ENCODE results near the gene SLC35D3.
"Not testable (repeated sequence)": the region's sequence is repeated elsewhere in the genome, so short reads cannot be mapped to it uniquely, and the experiment has no call there.

SLC35D3 gene

GRCh38 chr6:136955123-136955522, 33.0 kb downstream of the SLC35D3 start:
- no peak overlapping the region for H3K4me3 ChIP-seq (ENCODE audit: low read depth, low read length)
- TF ChIP-seq CTCF (IDR thresholded peaks at IDR 0.05; ENCODE audit: control insufficient read depth, extremely low read depth, insufficient read depth): no peak
- no peak for DNase-seq (ENCODE audit: low read depth)

GRCh38 chr6:136956590-136957544, 34.8 kb downstream of the SLC35D3 start:
- no peak overlapping the region for H3K4me3 ChIP-seq (ENCODE audit: low read depth, low read length)
- no peak for DNase-seq (ENCODE audit: low read depth)
- TF ChIP-seq CTCF (IDR thresholded peaks at IDR 0.05; ENCODE audit: control insufficient read depth, extremely low read depth, insufficient read depth): no peak

- no peak overlapping the region for H3K4me3 ChIP-seq (ENCODE audit: low read depth, low read length)
- no peak for TF ChIP-seq CTCF (IDR thresholded peaks at IDR 0.05; ENCODE audit: control insufficient read depth, extremely low read depth, insufficient read depth)
- DNase-seq (ENCODE audit: low read depth): no peak
Observed at GRCh38 chr6:136958168-136958567, 36.1 kb downstream of the SLC35D3 start.

GRCh38 chr6:136959471-136959891, 37.4 kb downstream of the SLC35D3 start:
- TF ChIP-seq CTCF (IDR thresholded peaks at IDR 0.05; ENCODE audit: control insufficient read depth, extremely low read depth, insufficient read depth): no peak
- no peak overlapping the region for H3K4me3 ChIP-seq (ENCODE audit: low read depth, low read length)
- DNase-seq (ENCODE audit: low read depth): no peak

- H3K4me3 ChIP-seq (ENCODE audit: low read depth, low read length); DNase-seq (ENCODE audit: low read depth): not testable (repeated sequence)
Observed at GRCh38 chr6:136959935-136960334, 37.8 kb downstream of the SLC35D3 start.

GRCh38 chr6:136960781-136961180, 38.7 kb downstream of the SLC35D3 start:
- no peak for TF ChIP-seq CTCF (IDR thresholded peaks at IDR 0.05; ENCODE audit: control insufficient read depth, extremely low read depth, insufficient read depth)
- no peak for DNase-seq (ENCODE audit: low read depth)
- no peak overlapping the region for H3K4me3 ChIP-seq (ENCODE audit: low read depth, low read length)

- no peak for TF ChIP-seq CTCF (IDR thresholded peaks at IDR 0.05; ENCODE audit: control insufficient read depth, extremely low read depth, insufficient read depth)
- no peak for DNase-seq (ENCODE audit: low read depth)
- H3K4me3 ChIP-seq (ENCODE audit: low read depth, low read length): no peak overlapping the region
Observed at GRCh38 chr6:136961848-136962247, 39.7 kb downstream of the SLC35D3 start.
